WTC11 (cell line): ENCODE results near the gene CD19. TPM values are rescaled to one million over a fixed set of nuclear protein-coding genes. Genes with fewer than 3 reads are reported as not detected.
"Not testable (repeated sequence)": the region's sequence is repeated elsewhere in the genome, so short reads cannot be mapped to it uniquely, and the experiment has no call there.

Experiments
- ATAC-seq: fragments of 200-7000 bp; cut with Tn5 transposase; 2 replicates; pipeline ENCODE4 v1.10.0; 2021; ENCODE audit warnings: mild to moderate bottlenecking, moderate library complexity
- CTCF ChIA-PET: fragments of 300-600 bp; sonication (Branson Sonifier 250); formaldehyde crosslinking; loops from one replicate; lab custom pipeline; 2021; ENCODE audit warnings: antibody characterized with exemption; lab: Charles Lee
- POLR2A ChIA-PET: fragments of 350-600 bp; sonication (Branson Sonifier 250); formaldehyde crosslinking; loops from one replicate; lab custom pipeline; 2021; ENCODE audit warnings: antibody characterized with exemption; lab: Charles Lee
- DNase-seq: peaks from one replicate; pipeline ENCODE4 v3.0.0; 2021; ENCODE audit warnings: low spot score
- H3K27ac Mint-ChIP-seq: 2 replicates; pipeline ENCODE4 v1.8.0; 2021; ENCODE audit warnings: mixed read lengths
- H3K27me3 Mint-ChIP-seq: 2 replicates; pipeline ENCODE4 v1.8.0; 2021; ENCODE audit warnings: low read depth, mild to moderate bottlenecking, moderate library complexity, mixed read lengths
- H3K36me3 Mint-ChIP-seq: 2 replicates; pipeline ENCODE4 v1.8.0; 2021; ENCODE audit warnings: mixed read lengths
- H3K4me1 Mint-ChIP-seq: 2 replicates; pipeline ENCODE4 v1.8.0; 2022; ENCODE audit warnings: mixed read lengths
- H3K4me3 Mint-ChIP-seq: 2 replicates; pipeline ENCODE4 v1.8.0; 2021; ENCODE audit warnings: mild to moderate bottlenecking, moderate library complexity, mixed read lengths
- H3K9me3 Mint-ChIP-seq: 2 replicates; pipeline ENCODE4 v1.8.0; 2021; ENCODE audit warnings: mixed read lengths
- ATF1 ChIP-seq: sonication (generic); formaldehyde crosslinking; IDR thresholded peaks from 2 replicates; pipeline ENCODE4 v1.8.1; 2023; ENCODE audit warnings: mild to moderate bottlenecking, moderate library complexity, missing genetic modification reagents
- ATF3 ChIP-seq: sonication (generic); formaldehyde crosslinking; conservative IDR thresholded peaks from 2 replicates; pipeline ENCODE4 v1.8.1; 2022; ENCODE audit warnings: mild to moderate bottlenecking, missing genetic modification reagents
- CREB1 ChIP-seq: sonication (generic); formaldehyde crosslinking; IDR thresholded peaks from 2 replicates; pipeline ENCODE4 v1.8.0; 2023; ENCODE audit warnings: mild to moderate bottlenecking, missing genetic modification reagents
- ELF4 ChIP-seq: sonication (generic); formaldehyde crosslinking; IDR thresholded peaks from 2 replicates; pipeline ENCODE4 v1.8.1; 2022; ENCODE audit warnings: low read depth, mild to moderate bottlenecking, moderate library complexity, missing genetic modification reagents
- ESRRA ChIP-seq: sonication (generic); formaldehyde crosslinking; IDR thresholded peaks from 2 replicates; pipeline ENCODE4 v1.8.1; 2022; ENCODE audit warnings: mild to moderate bottlenecking, missing genetic modification reagents, borderline replicate concordance
- FOXP1 ChIP-seq: sonication (generic); formaldehyde crosslinking; IDR thresholded peaks from 2 replicates; pipeline ENCODE4 v1.8.0; 2022; ENCODE audit warnings: missing genetic modification reagents, mild to moderate bottlenecking, moderate library complexity, borderline replicate concordance
- GRHL2 ChIP-seq: fragments of 250-450 bp; sonication (Bioruptor Pico); IDR thresholded peaks from 2 replicates; pipeline ENCODE4 v1.8.0; 2022; ENCODE audit warnings: mild to moderate bottlenecking, moderate library complexity; ENCODE audit not compliant: insufficient replicate concordance, severe bottlenecking
- JAZF1 ChIP-seq: fragments of 250-450 bp; sonication (Bioruptor Pico); IDR thresholded peaks from 2 replicates; pipeline ENCODE4 v1.9.0; 2021; ENCODE audit warnings: moderate library complexity, mild to moderate bottlenecking, inconsistent platforms
- JUN ChIP-seq: sonication (generic); formaldehyde crosslinking; IDR thresholded peaks from 2 replicates; pipeline ENCODE4 v1.8.0; 2023; ENCODE audit warnings: mild to moderate bottlenecking, missing genetic modification reagents
- MLX ChIP-seq: sonication (generic); formaldehyde crosslinking; IDR thresholded peaks from 2 replicates; pipeline ENCODE4 v1.8.1; 2023; ENCODE audit warnings: mild to moderate bottlenecking, missing genetic modification reagents, moderate library complexity
- MYBL2 ChIP-seq: sonication (generic); formaldehyde crosslinking; IDR thresholded peaks from 2 replicates; pipeline ENCODE4 v1.8.1; 2023; ENCODE audit warnings: mild to moderate bottlenecking, moderate library complexity, missing genetic modification reagents
- NR1H2 ChIP-seq: sonication (generic); formaldehyde crosslinking; IDR thresholded peaks from 2 replicates; pipeline ENCODE4 v1.9.0; 2021; ENCODE audit warnings: mild to moderate bottlenecking, moderate library complexity, missing genetic modification reagents
- NR3C1 ChIP-seq: sonication (generic); formaldehyde crosslinking; conservative IDR thresholded peaks from 2 replicates; pipeline ENCODE4 v1.8.1; 2023; ENCODE audit warnings: low read depth, mild to moderate bottlenecking, missing genetic modification reagents
- PRRX2 ChIP-seq: fragments of 250-450 bp; sonication (Bioruptor Pico); IDR thresholded peaks from 2 replicates; pipeline ENCODE4 v1.8.0; 2021; ENCODE audit warnings: mild to moderate bottlenecking
- SMAD3 ChIP-seq: sonication (generic); formaldehyde crosslinking; IDR thresholded peaks from 2 replicates; pipeline ENCODE4 v1.8.0; 2022; ENCODE audit warnings: missing genetic modification reagents, mild to moderate bottlenecking, borderline replicate concordance
- SMAD4 ChIP-seq: sonication (generic); formaldehyde crosslinking; IDR thresholded peaks from 2 replicates; pipeline ENCODE4 v1.8.0; 2022; ENCODE audit warnings: mild to moderate bottlenecking, missing genetic modification reagents
- SP1 ChIP-seq: sonication (generic); formaldehyde crosslinking; conservative IDR thresholded peaks from 2 replicates; pipeline ENCODE4 v1.8.1; 2022; ENCODE audit warnings: missing genetic modification reagents
- ZNF138 ChIP-seq: sonication (generic); formaldehyde crosslinking; conservative IDR thresholded peaks from 2 replicates; pipeline ENCODE4 v1.8.1; 2022; ENCODE audit warnings: mild to moderate bottlenecking, moderate library complexity, missing genetic modification reagents
- ZNF232 ChIP-seq: sonication (generic); formaldehyde crosslinking; IDR thresholded peaks from 2 replicates; pipeline ENCODE4 v1.8.0; 2022; ENCODE audit warnings: mild to moderate bottlenecking, missing genetic modification reagents
- ZNF317 ChIP-seq: sonication (generic); formaldehyde crosslinking; IDR thresholded peaks from 2 replicates; pipeline ENCODE4 v1.8.1; 2023; ENCODE audit warnings: low read depth, mild to moderate bottlenecking, moderate library complexity, missing genetic modification reagents, borderline replicate concordance
- ZNF396 ChIP-seq: fragments of 250-450 bp; sonication (Bioruptor Pico); IDR thresholded peaks from 2 replicates; pipeline ENCODE4 v1.8.0; 2021; ENCODE audit warnings: mild to moderate bottlenecking, moderate library complexity, borderline replicate concordance
- ZNF416 ChIP-seq: fragments of 250-450 bp; sonication (Bioruptor Pico); IDR thresholded peaks from 2 replicates; pipeline ENCODE4 v1.9.0; 2021; ENCODE audit warnings: mild to moderate bottlenecking, inconsistent platforms
- ZNF423 ChIP-seq: fragments of 250-450 bp; sonication (Bioruptor Pico); IDR thresholded peaks from 2 replicates; pipeline ENCODE4 v2.1.2; 2022; ENCODE audit warnings: mild to moderate bottlenecking, moderate library complexity
- ZNF671 ChIP-seq: fragments of 250-450 bp; sonication (Bioruptor Pico); IDR thresholded peaks from 2 replicates; pipeline ENCODE4 v1.8.0; 2021; ENCODE audit warnings: mild to moderate bottlenecking
- total RNA-seq: library from RNA; stranded (reverse); gene quantifications from 3 replicates; pipeline ENCODE4 v1.2.3, GENCODE V29; 2021
- TF ChIP-seq, protein P1 (sequence below): sonication (generic); formaldehyde crosslinking; IDR thresholded peaks from 2 replicates; pipeline ENCODE4 v1.8.0; 2023; ENCODE audit warnings: missing genetic modification reagents
- TF ChIP-seq, protein P2 (sequence below): sonication (generic); formaldehyde crosslinking; IDR thresholded peaks from 2 replicates; pipeline ENCODE4 v1.8.1; 2023; ENCODE audit warnings: mild to moderate bottlenecking, missing genetic modification reagents, moderate library complexity
- TF ChIP-seq, protein P3 (sequence below): sonication (generic); formaldehyde crosslinking; IDR thresholded peaks from 2 replicates; pipeline ENCODE4 v1.8.1; 2023; ENCODE audit warnings: mild to moderate bottlenecking, moderate library complexity, missing genetic modification reagents
- TF ChIP-seq, protein P4 (sequence below): fragments of 250-450 bp; sonication (Bioruptor Pico); IDR thresholded peaks from 2 replicates; pipeline ENCODE4 v2.1.2; 2022; ENCODE audit warnings: mild to moderate bottlenecking, moderate library complexity
- TF ChIP-seq, protein P5 (sequence below): sonication (generic); formaldehyde crosslinking; IDR thresholded peaks from 2 replicates; pipeline ENCODE4 v1.8.1; 2022; ENCODE audit warnings: mild to moderate bottlenecking, moderate library complexity, missing genetic modification reagents

Gene CD19
- total RNA-seq, 1 experiment from 2014 or later: 0.90 TPM

DNA sequence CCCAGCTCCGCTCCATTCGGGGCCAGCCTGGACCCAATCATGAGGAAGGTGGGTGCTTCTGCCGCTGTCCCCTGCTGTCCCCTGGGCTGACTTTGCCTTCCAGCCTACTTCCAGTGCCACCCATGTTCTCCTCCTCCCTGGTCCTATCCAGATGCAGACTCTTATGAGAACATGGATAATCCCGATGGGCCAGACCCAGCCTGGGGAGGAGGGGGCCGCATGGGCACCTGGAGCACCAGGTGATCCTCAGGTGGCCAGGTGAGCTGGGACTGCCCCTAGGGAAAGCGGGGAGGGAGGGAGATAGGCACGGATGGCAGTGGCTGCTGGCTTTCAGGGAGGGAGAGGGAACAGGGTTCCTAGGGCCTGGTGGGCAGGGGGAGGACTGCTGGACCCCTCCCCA is 7.0 kb downstream of the CD19 start:
- H3K27me3 Mint-ChIP-seq: peaks cover 20% of the 10 kb centered on the region
- ATAC-seq: no peak
- DNase-seq: no peak
- no peak overlapping the region for H3K4me3 Mint-ChIP-seq
- H3K4me1 Mint-ChIP-seq: peaks cover 5% of the 10 kb centered on the region
- H3K36me3 Mint-ChIP-seq: no peaks in the 10 kb centered on the region
- H3K27ac Mint-ChIP-seq: no peak overlapping the region
- ChIA-PET POLR2A (no interaction called here), CTCF (interaction anchor here (1.4 to 1.7 kb wide), 2 partner anchors 13 to 92 kb away, joined by 3 to 4 read pairs; partner anchors contain the start of genes RABEP2 and TUFM)
- H3K9me3 Mint-ChIP-seq: no peaks in the 10 kb centered on the region
- TF ChIP-seq SMAD3 (CRISPR knock-in tag) (no peak), ZNF396 (CRISPR knock-in tag) (no peak), CREB1 (CRISPR knock-in tag) (no peak), ELF4 (no peak), ZNF232 (no peak), JAZF1 (CRISPR knock-in tag) (no peak), ZNF671 (no peak), MYBL2 (CRISPR knock-in tag) (no peak), SMAD4 (no peak), ZNF423 (CRISPR knock-in tag) (no peak), SP1 (CRISPR knock-in tag) (no peak), ESRRA (no peak), MLX (CRISPR knock-in tag) (no peak), GRHL2 (CRISPR knock-in tag) (no peak), NR3C1 (CRISPR knock-in tag) (no peak)
- TF ChIP-seq, protein P1, sequence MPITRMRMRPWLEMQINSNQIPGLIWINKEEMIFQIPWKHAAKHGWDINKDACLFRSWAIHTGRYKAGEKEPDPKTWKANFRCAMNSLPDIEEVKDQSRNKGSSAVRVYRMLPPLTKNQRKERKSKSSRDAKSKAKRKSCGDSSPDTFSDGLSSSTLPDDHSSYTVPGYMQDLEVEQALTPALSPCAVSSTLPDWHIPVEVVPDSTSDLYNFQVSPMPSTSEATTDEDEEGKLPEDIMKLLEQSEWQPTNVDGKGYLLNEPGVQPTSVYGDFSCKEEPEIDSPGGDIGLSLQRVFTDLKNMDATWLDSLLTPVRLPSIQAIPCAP (CRISPR knock-in tag): no peak
- TF ChIP-seq, protein P2, sequence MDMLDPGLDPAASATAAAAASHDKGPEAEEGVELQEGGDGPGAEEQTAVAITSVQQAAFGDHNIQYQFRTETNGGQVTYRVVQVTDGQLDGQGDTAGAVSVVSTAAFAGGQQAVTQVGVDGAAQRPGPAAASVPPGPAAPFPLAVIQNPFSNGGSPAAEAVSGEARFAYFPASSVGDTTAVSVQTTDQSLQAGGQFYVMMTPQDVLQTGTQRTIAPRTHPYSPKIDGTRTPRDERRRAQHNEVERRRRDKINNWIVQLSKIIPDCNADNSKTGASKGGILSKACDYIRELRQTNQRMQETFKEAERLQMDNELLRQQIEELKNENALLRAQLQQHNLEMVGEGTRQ (CRISPR knock-in tag): no peak
- TF ChIP-seq, protein P3, sequence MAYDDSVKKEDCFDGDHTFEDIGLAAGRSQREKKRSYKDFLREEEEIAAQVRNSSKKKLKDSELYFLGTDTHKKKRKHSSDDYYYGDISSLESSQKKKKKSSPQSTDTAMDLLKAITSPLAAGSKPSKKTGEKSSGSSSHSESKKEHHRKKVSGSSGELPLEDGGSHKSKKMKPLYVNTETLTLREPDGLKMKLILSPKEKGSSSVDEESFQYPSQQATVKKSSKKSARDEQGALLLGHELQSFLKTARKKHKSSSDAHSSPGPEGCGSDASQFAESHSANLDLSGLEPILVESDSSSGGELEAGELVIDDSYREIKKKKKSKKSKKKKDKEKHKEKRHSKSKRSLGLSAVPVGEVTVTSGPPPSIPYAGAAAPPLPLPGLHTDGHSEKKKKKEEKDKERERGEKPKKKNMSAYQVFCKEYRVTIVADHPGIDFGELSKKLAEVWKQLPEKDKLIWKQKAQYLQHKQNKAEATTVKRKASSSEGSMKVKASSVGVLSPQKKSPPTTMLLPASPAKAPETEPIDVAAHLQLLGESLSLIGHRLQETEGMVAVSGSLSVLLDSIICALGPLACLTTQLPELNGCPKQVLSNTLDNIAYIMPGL (CRISPR knock-in tag): no peak
- TF ChIP-seq, protein P4, sequence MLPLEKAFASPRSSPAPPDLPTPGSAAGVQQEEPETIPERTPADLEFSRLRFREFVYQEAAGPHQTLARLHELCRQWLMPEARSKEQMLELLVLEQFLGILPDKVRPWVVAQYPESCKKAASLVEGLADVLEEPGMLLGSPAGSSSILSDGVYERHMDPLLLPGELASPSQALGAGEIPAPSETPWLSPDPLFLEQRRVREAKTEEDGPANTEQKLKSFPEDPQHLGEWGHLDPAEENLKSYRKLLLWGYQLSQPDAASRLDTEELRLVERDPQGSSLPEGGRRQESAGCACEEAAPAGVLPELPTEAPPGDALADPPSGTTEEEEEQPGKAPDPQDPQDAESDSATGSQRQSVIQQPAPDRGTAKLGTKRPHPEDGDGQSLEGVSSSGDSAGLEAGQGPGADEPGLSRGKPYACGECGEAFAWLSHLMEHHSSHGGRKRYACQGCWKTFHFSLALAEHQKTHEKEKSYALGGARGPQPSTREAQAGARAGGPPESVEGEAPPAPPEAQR (CRISPR knock-in tag): no peak

DNA sequence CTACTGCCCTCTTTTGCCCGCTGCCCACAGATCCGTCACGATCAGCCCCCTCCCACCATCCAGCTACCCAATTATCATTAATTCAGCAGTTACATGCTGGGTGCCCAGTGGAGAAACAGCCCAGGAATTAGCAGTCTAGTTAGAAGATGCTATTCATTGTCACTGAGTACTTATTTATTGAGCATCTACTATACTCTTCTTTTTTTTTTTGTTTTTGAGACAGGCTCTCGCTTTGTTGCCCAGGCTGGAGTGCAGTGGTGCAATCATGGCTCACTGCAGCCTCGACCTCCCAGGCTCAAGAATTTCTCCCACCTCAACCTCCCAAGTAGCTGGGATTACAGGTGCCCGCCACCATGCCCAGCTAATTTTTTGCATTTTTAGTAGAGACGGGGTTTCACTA is 8.1 kb downstream of the CD19 start:
- CTCF ChIA-PET: interaction anchor here (1.7 kb wide), 1 partner anchor 14 kb away, joined by 4 read pairs; the partner anchor contains the start of gene RABEP2
- H3K9me3 Mint-ChIP-seq, ATAC-seq, H3K4me1 Mint-ChIP-seq, DNase-seq, POLR2A ChIA-PET, H3K36me3 Mint-ChIP-seq, H3K4me3 Mint-ChIP-seq, H3K27ac Mint-ChIP-seq: not testable (repeated sequence)
- H3K27me3 Mint-ChIP-seq: peaks cover 18% of the 10 kb centered on the region

DNA sequence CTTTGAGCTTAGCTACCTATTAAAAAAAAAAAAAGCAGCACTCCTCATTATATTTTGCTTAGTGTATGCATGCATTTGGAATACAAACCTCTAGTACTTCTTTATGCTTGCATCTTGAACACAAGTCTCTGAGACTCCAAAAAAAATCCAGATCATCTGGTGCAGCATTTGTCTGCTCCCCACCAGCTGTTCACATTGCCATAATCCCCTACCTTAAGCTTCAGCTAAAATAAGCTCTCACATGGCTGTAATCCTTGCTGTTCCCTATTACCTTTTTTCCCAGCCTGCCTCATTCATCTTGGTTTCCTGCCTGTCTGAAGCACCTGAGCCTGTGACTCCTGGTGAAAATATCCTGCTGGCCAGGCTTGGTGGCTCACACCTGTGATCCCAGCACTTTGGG is 11.5 kb downstream of the CD19 start:
- no peaks in the 10 kb centered on the region for H3K36me3 Mint-ChIP-seq
- POLR2A ChIA-PET: no interaction called here
- no peak overlapping the region for H3K4me3 Mint-ChIP-seq
- peaks cover 6% of the 10 kb centered on the region for H3K27me3 Mint-ChIP-seq
- CTCF ChIA-PET: interaction anchor here (0.5 kb wide), 1 partner anchor 83 kb away, joined by 3 read pairs; no protein-coding TSS in a partner anchor
- no peak overlapping the region for H3K27ac Mint-ChIP-seq
- no peak for ATAC-seq
- DNase-seq: no peak
- H3K4me1 Mint-ChIP-seq: peaks cover 8% of the 10 kb centered on the region
- H3K9me3 Mint-ChIP-seq: no peaks in the 10 kb centered on the region
- TF ChIP-seq ATF3 (CRISPR knock-in tag) (no peak), ZNF138 (no peak), JUN (CRISPR knock-in tag) (no peak), PRRX2 (CRISPR knock-in tag) (no peak), ATF1 (no peak), ZNF416 (CRISPR knock-in tag) (no peak), FOXP1 (CRISPR knock-in tag) (no peak), ZNF317 (CRISPR knock-in tag) (no peak), NR1H2 (CRISPR knock-in tag) (no peak), SP1 (CRISPR knock-in tag) (no peak)
- TF ChIP-seq, protein P5, sequence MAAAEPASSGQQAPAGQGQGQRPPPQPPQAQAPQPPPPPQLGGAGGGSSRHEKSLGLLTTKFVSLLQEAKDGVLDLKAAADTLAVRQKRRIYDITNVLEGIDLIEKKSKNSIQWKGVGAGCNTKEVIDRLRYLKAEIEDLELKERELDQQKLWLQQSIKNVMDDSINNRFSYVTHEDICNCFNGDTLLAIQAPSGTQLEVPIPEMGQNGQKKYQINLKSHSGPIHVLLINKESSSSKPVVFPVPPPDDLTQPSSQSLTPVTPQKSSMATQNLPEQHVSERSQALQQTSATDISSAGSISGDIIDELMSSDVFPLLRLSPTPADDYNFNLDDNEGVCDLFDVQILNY (CRISPR knock-in tag): no peak
